Tongue (tissue), 2 donors: ENCODE measurements around the gene SLC25A6. TPM values are rescaled to one million over a fixed set of nuclear protein-coding genes. Genes with fewer than 3 reads are reported as not detected.
"Not testable (repeated sequence)": the region's sequence is repeated elsewhere in the genome, so short reads cannot be mapped to it uniquely, and the experiment has no call there.

Experiments used
- DNase-seq: peaks from one replicate; pipeline ENCODE4 v3.0.0-alpha.2; 2015
- total RNA-seq: library from RNA; depleted of rRNA; stranded (reverse); fragments of >200 nt; gene quantifications from one replicate; pipeline ENCODE4 v1.2.3, GENCODE V29; 2014

Gene SLC25A6
- total RNA-seq, 1 donor from 2014 or later, result 162 TPM

DNA sequence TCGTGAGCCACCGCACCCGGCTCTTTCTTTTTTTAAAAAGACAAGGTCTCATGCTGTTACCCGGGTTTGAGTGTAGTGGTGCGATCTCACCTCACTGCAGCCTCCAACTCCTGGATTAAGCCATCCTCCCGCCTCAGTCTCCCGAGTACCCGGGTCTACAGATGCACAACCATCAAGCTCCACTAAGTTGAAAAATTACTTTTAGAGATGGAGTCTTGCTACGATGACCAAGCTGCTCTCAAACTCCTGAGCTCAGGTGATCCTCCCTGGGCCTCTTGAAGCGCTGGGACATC, 2.0 kb downstream of the SLC25A6 start:
- no peak for DNase-seq

DNA sequence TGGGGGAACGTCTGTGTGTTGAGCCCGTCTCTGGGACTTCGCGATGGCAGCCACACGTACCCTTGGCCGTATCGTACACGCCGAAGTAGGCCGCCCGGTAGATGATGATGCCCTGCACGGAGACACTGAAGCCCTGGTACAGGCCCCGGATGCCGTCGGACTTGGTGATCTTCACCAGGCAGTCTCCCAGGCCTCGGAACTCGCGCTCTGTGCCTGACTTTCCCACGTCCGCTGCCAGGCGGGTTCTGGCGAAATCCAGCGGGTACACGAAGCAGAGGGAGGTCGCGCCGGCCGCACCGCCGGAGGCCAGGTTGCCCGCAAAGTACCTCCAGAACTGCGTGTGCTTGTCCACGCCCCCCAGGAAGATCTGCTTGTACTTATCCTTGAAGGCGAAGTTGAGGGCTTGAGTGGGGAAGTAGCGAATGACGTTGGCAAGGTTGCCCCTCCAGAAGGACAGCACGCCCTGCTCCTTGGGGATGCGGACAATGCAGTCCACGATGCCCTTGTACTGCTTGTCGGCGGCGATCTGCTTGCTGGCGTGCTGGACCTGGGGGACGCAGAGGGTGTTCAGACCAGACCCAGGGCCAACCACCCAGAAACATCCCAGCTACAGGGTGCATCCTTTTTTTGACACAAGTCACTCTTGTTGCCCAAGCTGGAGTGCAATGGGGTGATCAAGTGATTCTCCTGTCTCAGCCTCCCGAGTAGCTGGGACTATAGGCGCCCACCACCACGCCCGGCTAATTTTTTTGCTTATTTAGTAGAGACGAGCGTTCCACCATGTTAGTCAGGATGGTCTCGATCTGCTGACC, 2.5 kb downstream of the SLC25A6 start:
- DNase-seq, result no peak

GRCh38 chrX:1388651-1389050, 3.3 kb downstream of the SLC25A6 start:
- no peak for DNase-seq

DNA sequence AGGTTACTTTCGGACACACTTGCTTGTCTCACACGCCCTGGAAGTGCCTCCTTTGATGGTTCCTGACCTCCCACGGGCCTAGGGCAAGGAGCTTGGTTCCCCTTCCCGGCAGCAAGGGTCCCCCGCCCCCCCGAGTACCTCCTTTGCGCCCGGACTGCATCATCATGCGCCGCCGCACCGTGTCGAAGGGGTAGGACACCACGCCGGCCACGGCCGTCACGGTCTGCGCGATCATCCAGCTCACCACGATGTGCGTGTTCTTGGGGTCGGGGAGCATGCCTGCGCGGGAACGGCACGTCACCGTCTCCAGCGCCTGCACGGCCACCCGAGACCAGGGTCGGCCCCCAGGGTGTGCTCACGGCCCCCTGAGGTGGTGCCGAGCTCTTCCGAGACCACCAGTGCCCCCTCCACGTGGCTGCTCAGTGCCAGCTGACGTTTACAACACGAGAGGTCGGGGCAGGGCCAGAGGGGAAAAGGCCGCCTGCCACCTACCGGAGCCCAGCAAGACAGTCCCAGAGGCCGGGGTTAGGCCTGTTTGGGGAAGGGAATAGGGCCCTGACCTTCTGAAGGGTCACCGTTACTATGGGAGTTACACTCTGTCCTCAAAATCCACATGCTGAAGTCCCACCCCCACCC, 4.7 kb downstream of the SLC25A6 start:
- no peak for DNase-seq

GRCh38 chrX:1386338-1387127, 5.4 kb downstream of the SLC25A6 start:
- DNase-seq, result no peak

DNA sequence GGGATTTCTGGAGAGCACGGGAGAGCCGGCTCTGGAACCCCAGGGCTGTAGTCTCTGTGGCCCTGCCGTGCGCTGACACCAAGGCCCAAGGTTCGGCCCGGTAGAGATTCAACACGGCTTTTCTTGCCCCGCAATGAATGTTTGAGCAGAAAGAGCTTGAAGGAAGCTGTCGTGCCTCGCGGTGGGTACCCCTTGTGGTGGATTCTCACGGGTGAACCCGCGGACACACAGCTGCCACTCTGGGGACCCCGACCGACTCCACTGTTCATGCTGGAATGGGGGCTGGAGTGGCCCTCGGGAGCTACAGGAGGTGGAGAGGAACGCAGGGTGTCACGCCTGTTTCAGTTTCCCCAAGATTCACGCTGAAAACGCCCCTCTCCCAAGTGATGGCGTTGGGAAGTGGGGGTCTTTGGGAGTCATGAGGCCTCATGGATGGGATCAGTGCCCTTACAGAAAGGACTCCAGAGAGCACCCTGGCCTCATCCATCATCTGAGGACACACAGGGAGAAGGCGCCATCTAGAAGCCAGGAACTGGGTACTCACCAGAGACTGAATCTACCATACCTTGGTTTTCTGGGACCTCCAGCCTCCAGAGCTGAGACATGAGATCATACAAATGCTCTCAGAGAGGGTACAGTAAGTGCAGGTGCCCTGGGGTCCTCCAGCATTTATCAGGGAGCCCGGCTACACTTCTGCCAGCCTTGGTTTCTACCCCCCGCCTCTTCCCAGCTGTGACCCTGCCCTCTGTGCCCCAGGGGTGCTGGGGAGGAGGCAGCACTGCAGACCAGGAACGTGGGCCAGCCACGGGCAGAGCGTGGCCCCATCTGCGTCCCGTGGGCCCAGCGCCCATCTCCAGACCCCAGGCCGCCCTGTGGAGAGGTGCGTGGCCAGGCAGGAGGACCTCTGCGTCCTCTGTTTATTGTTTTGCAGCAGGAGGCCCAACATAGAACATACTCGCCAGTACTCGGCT, 6.4 kb downstream of the SLC25A6 start:
- no peak for DNase-seq

DNA sequence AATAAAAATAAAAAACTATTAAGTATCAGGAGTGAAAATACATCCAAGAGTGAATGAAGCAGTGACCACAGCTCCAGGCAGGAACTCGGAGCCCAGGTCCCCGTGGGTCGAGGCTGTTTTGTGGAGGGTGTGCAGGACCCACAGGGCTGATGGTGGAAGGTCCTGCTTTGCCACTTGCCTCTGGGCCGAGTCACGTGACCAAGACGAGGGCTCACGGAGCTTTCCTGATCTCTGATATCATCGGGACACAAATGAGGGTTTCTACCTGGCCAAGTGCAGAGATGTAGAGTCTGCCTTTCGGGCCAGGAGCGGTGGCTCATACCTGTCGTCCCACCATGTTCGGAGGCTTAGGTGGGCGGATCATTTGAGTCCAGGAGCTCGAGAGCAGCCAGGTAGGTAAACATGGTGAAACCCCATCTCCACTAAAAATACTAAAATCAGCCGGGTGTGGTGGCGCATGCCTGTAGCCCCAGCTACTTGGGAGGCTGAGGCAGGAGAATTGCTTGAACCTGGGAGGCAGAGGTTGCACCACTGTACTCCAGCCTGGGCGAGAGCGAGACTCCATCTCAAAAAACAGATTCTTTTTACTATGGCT, 7.2 kb downstream of the SLC25A6 start:
- no peak for DNase-seq

DNA sequence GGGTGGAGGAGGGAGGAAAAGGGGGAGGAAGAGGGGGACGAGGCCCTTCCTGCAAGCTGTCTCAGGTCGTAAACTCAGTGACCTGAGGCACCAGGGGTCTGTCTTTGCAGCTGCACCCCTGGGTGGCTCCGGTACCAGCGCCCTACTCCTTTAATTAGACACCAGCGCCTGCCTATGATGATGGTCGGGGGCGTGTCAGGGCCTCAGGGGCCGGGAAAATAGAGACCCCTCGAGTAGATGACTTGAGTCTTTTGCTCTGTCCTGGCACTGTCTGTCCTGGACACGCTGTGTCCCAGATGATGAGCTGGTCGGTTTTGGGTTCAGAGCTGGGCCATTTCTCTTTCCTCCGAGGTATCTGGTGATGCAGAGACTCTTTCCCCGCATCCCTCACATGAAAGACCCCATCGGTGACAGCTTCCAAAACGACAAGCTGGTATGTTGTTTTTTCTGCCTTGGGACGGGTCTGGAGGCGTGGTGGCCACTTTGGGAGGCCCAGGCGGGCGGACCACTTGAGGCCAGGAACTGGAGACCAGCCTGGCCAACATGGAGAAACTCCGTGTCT, 11.2 kb downstream of the SLC25A6 start:
- DNase-seq, result no peak

GRCh38 chrX:1378306-1378759, 13.6 kb downstream of the SLC25A6 start:
- no peak for DNase-seq

GRCh38 chrX:1368385-1368698, 23.6 kb downstream of the SLC25A6 start:
- DNase-seq, result no peak

- DNase-seq, result not testable (repeated sequence)
Observed at GRCh38 chrX:1366363-1366762, 25.6 kb downstream of the SLC25A6 start.

DNA sequence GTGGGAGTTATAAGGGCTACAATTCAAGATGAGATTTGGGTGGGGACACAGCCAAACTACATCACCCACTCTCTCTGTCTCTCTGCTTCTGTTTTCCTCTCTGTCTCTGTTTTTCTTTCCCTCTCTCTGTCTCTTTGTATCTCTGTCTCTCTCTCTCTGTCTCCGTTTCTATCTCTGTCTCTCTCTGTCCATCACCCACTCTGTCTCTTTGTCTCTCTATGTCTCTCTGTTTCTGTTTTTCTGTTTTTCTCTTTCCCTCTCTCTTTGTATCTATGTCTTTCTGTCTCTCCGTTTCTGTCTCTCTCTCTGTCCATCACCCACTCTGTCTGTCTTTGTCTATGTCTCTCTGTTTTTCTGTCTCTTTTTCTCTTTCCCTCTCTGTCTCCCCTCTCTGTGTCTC, 30.0 kb downstream of the SLC25A6 start:
- DNase-seq, result no peak

- no peak for DNase-seq
Observed at GRCh38 chrX:1361275-1361674, 30.6 kb downstream of the SLC25A6 start.

DNA sequence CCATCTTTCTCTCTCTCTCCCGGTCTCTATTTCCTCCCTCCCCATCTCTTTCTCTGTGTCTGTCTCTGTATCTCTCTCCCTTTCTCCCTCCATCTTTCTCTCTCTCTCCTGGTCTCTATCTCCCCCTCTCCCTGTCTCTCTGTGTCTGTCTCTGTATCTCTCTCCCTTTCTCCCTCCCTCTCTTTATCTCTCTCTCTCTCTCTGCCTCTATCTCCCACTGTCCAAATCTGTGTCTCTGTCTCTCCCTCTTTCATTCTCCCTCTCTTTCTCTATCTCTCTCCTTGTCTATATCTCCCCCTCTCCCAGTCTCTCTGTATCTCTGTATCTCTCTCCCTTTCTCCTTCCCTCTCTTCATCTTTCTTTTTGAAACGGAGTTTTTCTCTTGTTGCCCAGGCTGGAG, 31.7 kb downstream of the SLC25A6 start:
- DNase-seq, result no peak

DNA sequence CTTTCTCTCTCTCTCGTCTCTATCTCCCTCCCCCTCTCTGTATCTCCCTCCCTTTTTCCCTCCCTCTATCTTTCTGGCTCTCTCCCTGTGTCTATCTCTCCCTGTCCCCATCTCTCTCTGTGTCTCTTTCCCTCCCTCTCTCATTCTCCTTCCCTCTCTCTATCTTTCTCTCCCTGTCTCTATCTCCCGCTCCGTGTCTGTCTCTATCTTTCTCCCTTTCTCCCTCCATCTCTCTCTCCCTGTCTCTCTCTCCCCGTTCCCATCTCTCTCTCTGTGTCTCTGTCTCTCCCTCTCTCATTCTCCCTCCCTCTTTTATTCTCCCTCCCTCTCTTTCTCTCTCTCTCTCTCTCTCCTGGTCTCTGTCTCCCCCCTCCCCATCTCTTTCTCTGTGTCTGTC, 32.4 kb downstream of the SLC25A6 start:
- DNase-seq, result no peak

DNA sequence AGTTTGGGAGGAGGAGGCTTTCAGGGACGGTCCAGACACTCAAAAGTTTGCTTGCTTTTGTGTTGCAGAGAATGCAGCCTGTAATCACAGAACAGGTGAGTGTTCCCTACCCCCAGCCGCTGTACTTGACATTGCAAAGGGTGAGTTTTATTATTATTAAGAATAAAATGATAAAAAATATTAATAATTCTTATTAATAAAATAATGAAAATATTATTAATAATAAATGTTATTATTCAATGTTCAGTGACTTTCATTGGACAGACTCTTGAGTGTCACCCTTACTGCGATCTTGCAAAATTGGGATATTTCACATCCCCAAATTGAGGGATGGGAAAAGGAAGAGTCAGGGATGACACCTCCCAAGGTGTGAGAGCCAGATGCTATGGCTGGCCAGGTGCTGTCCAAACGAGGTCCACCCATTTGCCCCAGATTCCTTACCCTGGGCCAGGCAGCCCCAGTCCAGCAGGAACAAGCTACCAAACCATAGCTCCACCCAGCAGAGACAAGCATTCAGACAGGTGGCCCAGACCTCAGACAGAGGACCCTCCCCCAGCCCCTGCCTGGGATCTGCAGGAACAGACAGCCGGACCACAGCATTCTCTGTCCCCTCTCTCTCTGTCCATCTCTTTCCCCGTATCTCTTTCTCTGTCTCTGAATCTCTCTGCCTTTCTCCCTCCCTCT, 33.0 kb downstream of the SLC25A6 start:
- no peak for DNase-seq

DNA sequence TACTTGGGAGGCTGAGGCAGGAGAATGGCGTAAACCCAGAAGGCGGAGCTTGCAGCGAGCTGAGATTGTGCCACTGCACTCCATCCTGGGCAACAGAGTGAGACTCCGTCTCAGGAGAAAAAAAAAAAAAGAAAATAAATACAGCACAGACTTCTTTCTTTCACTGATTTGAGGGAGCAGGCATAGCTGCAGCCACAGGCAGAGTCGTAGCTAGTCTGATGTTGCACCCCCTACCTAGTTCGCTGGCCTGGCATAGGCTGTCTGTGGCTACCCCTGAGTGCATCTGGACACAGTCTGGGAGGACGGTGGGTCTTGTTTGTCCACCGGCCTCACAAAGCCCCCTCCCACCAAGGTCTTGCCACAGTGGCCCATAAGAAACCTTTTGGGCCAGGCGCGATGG, 33.9 kb downstream of the SLC25A6 start:
- no peak for DNase-seq

DNA sequence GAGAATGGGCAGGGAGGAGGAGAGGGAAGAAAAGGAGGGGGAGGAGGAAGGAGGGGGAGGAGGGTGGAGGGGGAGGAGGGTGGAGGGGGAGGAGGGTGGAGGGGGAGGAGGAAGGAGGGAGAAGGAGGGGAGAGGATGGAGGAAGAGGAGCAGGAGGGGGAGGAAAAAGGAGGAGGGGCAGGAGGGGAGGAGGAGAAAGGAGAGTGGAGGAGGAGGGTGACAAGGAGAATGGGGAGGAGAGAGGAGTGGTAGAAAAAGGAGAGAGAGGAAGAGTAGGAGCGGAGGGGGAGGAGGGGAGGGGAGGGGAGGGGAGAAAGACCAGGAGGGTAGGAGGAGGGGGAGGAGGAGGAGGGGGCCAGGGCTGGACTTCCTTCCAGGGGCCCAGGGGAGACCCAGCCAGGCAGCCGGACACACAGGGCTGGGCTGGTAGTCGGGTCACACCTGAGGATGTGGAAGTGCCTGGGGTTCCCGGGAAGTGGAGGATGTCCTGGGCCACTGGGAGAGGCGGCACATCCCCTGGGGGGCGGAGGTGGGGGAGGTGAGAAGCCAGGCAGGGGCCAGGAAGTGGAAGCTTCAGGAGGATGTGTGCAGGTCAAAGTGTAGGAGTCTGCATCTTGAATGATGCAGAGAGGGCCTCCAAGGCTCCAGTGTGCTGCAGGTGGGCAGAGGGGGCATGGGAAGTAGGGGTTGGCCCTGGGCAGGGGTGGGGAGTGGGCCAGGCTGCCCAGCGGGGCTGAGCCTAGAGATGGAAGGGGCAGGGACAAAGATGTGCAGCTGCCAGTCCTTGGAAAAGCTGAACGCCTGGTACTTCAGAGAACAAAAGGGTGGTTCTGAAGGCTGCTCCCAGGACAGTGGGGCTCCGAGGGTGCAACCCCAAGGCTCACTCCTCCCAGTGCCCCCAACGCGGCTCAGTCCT, 36.5 kb downstream of the SLC25A6 start:
- no peak for DNase-seq
